Keratinocyte (primary cell): ENCODE results near the gene NR2F1.

Experiments used
- EZH2 ChIP-seq: IDR thresholded peaks from one replicate; pipeline ENCODE4 v1.6.1; 2012; ENCODE audit warnings: inconsistent platforms, mild to moderate bottlenecking, low read length, moderate library complexity
- TF ChIP-seq, protein P1 (sequence below), 3 experiments: IDR thresholded peaks in 1 of 3; conservative IDR thresholded peaks in 1 of 3; optimal IDR thresholded peaks in 1 of 3; 2 replicates in 2 of 3; 3 replicates in 1 of 3; pipeline versions ENCODE3 to v1.5.1; 2011; ENCODE audit warnings: low read length in 3 of 3, mild to moderate bottlenecking in 3 of 3, moderate library complexity in 2 of 3, control low read depth in 1 of 3, inconsistent platforms in 1 of 3; ENCODE audit not compliant: insufficient read depth in 2 of 3; ENCODE audit errors: extremely low read depth in 1 of 3

DNA sequence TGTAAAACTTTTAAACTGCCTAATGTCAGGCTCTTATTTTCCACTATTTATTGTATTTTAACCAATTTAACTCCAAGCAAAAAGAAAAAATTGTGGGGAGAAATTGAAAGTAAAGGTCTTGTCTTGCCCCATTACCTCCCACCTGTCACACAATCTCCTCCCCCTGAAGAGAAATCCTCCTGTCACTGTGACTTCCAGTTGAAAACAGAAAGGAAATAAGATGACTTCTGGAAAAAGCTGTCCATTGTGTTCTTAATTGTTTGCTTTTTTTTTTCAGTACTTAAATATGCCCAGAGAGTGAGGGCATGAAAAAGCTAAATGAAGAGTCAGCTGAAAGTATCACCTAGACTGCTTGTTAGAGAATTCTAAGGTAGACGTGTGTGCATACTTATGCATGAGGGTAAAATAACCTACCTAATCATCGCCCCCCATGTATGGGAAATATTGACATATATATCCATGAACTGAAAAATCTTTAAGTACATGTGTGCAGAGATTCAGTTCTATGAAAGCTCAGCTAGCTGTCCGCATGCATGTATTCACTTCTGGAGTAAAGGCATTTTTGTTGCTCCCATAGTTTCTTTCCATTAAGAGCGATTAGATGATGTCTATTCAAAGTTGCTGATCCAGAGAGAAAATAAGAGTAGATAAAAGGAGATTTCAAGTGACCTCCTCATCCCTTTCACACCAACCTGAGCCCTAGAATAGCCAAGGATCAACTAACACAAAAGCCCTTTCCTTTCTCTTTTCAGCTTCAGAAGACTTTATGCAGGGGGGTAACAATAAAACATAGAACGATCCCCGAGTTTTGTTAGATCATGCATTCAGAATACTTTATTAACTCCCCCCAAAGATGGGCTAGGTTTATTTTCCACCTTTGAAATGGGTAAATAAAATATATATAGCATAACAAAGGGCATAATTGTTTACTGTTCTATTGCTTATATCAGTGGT lies 7.3 kb upstream of the NR2F1 start:
- TF ChIP-seq, protein P1, sequence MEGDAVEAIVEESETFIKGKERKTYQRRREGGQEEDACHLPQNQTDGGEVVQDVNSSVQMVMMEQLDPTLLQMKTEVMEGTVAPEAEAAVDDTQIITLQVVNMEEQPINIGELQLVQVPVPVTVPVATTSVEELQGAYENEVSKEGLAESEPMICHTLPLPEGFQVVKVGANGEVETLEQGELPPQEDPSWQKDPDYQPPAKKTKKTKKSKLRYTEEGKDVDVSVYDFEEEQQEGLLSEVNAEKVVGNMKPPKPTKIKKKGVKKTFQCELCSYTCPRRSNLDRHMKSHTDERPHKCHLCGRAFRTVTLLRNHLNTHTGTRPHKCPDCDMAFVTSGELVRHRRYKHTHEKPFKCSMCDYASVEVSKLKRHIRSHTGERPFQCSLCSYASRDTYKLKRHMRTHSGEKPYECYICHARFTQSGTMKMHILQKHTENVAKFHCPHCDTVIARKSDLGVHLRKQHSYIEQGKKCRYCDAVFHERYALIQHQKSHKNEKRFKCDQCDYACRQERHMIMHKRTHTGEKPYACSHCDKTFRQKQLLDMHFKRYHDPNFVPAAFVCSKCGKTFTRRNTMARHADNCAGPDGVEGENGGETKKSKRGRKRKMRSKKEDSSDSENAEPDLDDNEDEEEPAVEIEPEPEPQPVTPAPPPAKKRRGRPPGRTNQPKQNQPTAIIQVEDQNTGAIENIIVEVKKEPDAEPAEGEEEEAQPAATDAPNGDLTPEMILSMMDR (optimal IDR thresholded peaks at IDR 0.05 in 1 of 3, IDR thresholded peaks at IDR 0.05 in 1 of 3, conservative IDR thresholded peaks at IDR 0.05 in 1 of 3; ENCODE audit: extremely low read depth in 1 of 3, insufficient read depth in 2 of 3, low read length in 3 of 3) = no peak
- no peak for TF ChIP-seq EZH2
